Stimulated activated CD8-positive, alpha-beta memory T cell treated with anti-CD3 and anti-CD28 coated beads, Interleukin-4, amount 100 ng/mL, for 48 hours (primary cell): ENCODE measurements around the gene KIFC1.

Experiments
- DNase-seq: peaks from one replicate; pipeline ENCODE4 v3.0.0-alpha.2; 2020

The KIFC1 gene

DNA sequence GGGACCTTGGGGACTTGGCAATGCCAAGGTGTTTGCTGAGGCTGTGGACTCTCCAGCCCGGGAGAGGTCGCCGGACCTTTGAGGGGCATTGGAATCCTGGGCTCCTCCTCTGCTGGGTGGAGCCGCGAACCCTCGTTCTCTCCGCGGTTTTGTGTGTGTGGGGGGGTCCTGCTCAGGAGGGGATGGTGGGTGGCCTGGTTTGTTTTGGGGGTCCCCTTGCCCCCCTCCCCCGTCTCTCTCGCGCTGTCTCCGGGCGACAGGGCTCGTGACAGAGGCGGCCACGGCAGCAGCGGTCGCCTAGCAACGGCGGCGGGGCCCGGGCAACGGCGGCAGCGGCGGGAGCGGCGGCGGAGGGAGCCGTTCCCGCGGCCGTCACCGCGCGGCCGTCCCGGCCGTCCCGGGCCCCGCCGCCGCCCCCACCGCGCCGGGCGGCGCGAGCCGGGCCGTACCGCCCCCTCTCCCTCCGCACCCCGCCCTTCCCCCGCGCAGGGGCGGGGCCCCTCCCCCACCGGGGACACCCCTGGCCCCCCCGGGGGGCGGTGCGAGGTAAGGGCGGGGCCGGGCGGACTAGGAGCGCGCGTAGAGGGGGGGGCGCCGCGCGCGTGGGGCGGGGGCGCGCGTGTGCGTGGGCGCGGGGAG is 36.1 kb downstream of the KIFC1 start:
- peak; percentile 70 for DNase-seq

DNA sequence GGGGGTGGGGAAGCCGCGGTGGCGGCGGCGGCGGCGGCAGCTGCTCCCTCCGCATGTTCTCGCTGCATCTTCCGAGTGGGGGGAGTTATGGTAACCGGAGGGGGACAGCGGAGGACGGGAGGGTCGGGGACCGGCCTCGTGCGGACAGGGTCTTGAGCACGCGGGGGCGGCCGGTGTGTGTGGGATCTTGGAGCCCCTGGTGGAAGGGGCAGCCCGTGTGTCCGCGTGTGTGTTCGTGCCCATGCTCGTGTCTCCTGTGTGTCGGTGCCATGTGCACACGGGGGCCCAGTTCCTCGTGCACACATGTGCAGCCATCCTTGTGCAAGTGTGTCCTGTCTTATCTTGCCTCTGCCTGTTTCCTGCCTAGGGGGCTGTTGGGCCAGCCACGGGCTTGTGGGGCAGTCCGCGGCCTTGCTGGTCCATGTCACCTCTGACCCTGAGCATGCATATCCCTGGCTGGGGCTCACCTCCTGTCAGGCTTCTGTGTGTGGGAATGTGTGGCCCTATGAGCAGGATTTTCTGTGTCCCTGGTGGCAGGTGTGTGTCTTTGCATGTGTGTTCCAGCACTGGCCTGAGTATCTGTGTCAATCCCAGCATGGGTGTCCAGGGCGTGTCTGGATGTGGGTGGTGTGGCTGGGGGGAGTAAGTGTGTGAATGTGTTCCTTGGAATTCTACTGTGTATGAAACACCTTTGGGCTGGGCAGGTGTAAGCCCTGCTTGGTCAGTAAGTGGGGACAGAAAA is 36.8 kb downstream of the KIFC1 start:
- peak; percentile 55 for DNase-seq

DNA sequence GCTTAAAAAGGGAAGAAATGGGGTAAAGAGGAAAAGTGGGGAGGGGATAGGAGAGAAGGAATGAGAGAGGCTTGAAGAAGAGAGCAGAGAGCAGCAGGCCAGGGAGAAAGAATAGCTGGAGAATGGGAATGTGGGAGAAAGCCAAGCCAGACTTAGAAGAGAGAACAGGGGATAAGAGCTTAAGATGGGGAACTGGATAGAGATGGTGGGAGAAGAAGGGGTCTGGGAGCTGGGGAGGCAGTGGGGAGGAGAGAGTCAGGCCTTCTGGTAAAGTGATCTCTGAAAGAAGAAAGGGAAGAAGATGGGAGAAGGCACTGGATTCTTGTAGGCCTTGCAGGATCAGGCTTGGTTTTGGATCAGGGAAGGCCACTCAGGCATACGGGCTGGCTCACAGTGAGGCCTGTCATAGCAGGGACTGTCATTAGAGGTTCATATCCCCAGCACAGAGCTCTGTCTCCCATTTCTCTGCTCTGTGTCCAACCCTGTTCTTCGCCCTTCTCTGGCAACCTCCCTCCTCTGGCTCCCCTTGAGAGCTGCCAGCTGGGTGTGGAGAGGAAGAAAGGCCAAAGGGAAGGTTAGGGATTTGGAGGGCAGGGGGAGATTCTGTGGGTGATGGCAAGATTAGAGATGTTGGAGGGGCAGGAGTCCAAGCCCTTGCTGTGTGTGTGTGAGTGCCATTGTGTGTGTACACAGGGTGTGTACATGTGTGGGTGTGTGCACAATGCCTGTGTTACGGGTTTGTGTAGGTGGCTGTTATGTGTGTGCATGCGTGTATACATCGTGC is 37.5 kb downstream of the KIFC1 start:
- DNase-seq: no peak

DNA sequence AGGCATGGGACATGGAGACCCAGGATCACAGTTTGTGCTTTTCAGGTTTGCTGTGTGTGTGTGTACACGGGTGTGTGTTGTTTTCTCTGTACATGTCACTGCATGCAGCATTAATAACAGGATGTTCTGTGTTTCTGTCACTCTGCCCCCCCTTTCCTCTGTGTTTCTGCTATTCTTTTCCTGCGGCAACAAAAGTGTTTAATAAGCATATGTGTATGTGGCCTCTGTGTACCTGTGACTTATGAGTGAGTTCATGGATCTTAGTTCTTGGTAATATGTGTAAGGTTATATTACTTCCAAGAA is 38.1 kb downstream of the KIFC1 start:
- DNase-seq: no peak

DNA sequence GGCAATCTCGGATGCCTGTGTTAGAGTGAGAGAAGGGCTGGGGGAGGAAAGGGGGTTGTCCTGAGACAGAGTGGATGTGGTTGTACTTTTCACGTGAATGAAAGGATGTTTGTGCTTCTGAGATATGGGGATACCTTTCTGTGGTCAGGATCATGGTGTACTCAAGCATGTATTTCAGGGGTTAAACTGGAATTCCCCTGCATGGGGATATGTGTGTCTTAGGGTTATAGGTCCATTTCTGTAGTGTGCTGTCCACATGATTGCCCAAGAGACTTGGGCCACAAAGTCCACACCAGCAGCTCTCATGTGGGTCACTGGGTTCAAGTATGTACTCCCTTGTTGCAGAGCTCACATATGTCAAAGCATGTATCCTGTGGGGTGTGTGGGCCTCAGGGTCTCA is 38.7 kb downstream of the KIFC1 start:
- DNase-seq: no peak

DNA sequence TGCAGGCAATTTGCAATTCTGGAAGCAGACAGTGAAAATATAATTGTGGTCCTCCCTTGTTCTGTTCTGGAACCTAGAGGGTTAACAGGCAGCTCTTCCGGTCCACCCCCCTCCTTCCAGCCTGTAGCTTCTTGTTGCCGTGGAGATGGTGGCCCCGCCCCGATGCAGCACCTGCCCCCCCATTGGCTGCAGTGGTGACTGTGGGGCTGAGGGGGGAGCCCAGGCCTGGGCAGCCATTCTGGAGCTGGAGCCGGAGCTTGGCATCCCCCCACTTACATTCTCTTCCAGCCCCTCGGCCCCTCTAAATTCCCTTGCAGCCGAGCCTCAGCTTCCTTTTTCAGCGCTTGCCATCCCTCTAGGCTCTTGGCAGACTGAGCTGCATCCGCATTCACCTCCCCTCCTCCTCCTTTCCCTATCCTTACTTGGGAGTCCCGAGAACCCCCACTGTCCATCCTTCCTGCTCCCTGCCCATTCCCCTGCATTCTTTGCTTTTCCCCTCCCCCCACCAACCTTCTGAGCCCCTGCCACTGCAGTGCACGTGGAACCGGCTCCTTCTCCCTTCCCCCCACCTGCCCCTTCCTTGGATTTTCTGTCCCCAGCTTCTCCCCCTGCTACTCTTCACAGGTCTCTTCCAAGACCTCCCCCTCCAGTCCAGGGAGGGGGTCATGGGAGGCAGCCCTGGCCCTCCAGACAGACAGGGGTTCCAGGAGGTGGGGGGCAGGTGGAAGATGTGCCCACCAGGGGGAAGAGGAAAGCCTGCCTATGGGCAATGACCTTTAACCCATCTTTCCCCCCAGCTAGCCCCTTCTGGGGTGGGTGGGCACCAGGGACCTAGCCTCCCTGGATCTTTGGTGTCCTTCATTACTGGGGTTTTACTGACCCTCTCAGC is 39.6 kb downstream of the KIFC1 start:
- peak; percentile 89 for DNase-seq

DNA sequence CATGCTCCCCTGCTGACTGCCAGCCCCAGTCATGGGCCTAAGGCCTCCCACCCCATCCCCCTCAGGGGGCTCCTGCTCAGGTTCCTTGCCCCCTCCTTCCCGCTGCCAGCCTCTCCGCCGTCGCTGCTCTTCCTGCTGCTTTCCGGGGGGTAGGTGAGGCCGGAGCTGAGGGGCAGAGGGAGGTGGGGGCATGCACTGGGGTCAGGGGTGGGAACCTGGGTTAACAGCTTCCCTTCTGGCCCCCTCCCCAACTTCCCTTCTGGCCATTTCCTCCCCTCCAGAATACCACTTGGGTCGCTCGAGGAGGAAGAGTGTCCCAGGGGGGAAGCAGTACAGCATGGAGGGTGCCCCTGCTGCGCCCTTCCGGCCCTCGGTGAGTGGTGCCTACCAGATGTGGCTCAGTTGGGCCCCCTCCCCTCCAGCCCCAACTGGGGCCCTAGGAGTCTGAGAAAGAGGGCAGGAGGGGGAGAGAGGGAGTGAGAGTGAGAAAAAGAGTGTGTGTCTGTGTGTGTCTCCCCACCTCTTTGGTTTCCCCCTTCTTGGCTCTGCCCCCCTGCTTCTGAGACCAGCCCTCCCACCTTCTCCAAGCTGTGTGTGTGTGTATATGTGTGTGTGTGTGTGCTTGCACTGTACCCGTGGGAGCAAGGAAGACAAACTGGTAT is 40.4 kb downstream of the KIFC1 start:
- no peak for DNase-seq

DNA sequence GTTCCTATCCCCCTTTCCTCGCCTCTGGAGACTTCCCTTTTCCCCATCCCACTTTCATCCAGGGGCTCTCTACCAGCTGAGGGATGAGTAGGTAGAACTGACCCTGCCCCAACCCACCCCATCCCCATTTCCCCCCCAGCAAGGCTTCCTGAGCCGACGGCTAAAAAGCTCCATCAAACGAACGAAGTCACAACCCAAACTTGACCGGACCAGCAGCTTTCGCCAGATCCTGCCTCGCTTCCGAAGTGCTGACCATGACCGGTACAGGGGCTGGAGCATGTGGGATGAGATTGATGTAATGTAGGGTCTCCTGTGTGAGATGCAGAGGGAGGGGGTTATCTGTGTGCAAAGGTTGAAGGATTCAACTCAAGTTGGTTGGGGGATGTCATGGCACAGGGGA is 40.9 kb downstream of the KIFC1 start:
- DNase-seq: no peak

DNA sequence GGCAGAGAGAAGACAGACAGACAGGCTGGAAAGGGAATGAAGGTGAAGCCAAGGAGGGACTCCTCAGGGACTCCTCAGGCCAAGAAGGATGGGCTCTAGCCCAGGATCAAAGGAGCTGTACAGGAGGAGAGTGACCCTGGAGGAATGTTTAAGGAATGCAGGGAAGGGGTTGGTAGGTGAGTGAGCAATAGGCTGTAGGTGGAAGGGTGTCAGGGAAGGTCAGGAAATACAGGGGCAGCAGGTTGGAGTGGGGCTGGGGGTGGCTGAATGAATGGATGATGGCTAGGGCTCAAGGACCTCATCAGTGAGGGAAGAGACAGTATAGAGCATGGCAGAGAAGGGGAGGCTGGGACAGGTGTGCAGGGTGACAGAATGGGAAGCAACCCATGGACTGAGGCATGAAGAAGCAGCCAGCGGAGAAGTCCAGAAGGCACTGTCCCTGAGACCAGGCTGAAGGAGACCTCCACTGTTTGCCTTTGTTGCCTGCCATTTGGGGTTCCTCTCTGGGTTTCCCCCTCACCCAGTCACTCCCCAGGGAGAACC is 41.4 kb downstream of the KIFC1 start:
- no peak for DNase-seq

DNA sequence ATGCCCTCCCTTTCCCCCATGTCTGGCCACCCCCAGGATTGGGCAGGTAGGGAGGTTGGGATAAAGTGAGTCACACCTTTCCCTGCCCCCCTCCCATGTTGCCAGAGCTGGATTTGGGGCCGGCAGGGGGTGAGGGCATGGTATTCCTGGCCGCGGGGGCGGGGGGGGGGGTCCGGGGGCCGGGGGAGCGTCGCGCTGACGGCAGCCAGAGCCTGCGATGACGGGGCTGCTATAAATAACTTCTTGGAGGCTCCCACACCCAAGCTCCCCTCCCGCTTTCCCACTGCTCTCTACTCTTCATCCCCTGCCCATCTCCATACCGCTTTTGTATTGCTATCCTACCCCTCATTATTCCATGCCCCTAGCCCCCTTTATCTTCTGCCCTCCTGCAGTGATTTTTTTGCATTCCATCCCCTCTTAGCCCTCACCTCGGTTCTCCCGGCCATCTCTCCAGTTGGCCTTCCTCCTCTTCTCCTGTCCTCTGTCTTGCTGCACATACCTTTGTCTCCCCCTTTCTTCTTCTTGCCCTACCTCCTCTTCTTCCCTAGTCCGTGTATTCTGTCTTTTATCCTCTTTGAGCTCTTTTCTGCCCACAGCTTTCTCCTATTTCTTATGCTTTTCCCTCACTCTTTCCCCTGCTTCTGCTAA is 42.0 kb downstream of the KIFC1 start:
- no peak for DNase-seq

DNA sequence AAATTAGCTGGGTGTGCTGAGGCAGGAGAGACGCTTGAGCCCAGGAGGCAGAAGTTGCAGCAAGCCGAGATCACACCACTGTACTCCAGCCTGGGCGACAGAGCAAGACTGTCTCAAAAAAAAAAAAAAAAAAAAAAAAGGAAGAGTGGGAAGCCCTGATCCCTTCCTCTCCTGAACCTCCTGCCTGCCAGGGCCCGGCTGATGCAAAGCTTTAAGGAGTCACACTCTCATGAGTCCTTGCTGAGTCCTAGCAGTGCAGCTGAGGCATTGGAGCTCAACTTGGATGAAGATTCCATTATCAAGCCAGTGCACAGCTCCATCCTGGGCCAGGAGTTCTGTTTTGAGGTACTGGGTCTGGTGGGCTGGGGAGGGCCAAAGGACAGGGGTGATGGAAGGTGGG is 43.3 kb downstream of the KIFC1 start:
- DNase-seq: no peak

DNA sequence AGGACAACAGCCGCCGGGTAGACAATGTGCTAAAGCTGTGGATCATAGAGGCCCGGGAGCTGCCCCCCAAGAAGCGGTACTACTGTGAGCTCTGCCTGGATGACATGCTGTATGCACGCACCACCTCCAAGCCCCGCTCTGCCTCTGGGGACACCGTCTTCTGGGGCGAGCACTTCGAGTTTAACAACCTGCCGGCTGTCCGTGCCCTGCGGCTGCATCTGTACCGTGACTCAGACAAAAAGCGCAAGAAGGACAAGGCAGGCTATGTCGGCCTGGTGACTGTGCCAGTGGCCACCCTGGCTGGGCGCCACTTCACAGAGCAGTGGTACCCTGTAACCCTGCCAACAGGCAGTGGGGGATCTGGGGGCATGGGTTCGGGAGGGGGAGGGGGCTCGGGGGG is 46.0 kb downstream of the KIFC1 start:
- DNase-seq: no peak

DNA sequence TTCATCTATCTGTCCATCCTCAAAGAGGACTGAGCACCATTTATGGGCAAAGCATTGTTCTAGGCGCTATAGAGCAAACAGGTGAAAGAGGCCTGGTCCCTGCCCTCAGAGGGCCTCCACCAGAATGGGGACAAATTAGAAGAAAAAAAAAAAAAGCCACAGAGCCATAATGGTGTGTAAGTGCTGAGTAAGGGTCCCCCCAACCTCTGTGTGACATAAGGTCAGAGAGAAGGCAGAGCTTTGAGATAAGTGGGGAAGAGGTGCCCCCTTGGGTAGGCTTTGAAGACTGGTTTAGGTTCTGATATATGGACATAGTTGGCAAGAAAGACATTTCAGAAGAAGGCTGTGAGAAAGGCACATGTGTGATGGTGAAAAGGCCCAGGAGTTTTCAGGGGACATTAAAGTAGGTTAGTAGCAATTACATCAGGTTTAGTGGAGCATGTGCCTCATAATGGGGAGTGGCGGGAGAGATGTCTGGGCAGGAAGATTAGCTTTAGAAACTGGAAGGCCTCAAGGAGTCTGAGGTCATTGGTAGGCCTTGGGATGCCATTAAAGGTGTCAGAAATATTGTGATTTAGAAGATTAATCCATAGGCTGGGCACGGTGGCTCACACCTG is 47.5 kb downstream of the KIFC1 start:
- no peak for DNase-seq

DNA sequence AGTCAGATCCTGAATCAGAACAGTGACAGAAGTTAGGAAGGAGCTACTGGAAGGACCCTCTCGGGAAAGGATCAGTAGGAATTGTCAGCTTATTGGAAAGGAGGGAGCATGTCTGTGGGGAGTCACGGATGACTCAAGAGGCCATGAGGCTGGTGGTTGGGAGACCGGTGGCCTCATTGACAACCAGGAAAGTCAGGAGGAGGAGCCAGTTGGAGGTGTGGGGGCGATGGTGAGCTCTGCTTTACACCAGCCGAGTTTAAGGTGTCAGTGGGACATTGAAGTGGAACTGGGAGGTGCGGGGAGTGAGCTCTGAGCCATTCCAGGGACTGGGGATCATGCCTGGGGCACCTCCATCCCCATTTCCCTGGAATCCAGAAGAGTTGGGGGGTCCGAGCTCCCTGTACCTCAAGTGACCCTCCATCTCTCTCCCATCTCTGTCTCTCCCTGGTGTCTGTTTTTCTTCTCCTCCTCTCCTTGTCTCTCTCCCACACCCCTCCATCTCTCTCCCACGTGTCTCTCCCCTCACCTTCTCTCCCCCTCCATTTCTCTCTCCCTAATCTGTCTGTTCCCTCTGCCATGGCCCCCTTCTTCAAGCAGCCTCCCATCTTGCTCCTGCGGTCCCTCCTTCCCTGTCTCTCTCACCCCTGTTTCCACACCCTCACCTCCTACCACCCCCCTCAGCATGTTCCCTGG is 48.5 kb downstream of the KIFC1 start:
- no peak for DNase-seq

DNA sequence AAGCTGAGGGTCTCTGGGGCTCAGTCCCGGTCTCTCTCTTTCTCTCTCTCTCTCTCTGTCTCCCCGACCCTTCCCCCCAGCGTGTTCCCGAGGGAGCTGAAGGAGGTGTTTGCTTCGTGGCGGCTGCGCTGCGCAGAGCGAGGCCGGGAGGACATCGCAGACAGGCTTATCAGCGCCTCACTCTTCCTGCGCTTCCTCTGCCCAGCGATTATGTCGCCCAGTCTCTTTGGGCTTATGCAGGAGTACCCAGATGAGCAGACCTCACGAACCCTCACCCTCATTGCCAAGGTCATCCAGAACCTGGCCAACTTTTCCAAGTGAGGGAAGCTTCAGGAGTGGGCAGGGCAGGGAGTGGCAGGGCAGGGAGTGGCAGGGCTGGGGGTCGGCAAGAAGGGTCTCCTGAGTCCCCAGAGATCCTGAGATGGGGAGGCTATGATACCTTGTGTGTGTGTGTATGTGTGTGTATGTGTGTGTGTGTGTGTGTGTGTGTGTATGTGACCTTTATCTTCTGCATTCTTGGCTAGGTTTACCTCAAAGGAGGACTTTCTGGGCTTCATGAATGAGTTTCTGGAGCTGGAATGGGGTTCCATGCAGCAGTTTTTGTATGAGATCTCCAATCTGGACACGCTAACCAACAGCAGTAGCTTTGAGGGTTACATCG is 49.2 kb downstream of the KIFC1 start:
- no peak for DNase-seq

DNA sequence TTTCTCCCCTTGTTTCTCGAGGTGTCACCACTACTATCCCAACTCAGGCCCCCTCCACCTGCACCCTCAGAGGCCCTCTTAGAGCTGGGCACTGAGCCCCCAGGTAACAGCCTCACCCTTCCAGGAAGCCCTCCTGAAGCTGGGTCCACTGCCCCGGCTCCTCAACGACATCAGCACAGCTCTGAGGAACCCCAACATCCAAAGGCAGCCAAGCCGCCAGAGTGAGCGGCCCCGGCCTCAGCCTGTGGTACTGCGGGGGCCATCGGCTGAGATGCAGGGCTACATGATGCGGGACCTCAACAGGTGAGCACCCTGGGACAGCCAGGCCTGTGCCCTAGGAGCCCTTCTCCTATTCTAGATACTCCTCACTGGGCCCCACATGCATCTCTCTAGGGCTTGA is 49.8 kb downstream of the KIFC1 start:
- no peak for DNase-seq

DNA sequence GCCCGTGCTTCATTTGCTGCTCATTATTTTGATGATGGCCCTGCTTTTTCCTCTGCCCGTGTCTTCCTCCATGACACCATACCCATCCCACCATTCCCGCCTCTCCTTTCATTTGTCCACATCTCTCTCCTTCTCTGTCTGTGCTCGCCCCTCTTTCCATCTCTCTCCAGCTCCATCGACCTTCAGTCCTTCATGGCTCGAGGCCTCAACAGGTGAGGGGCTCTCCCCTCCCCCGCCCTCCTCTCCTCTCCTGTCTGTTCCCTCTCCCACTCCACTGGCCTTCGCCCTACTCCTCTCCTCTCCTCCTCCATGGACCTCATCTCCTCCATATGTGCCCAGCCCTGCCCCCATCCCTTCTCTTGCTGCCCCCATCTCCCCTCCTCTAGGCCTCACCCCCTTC is 50.7 kb downstream of the KIFC1 start:
- DNase-seq: no peak

DNA sequence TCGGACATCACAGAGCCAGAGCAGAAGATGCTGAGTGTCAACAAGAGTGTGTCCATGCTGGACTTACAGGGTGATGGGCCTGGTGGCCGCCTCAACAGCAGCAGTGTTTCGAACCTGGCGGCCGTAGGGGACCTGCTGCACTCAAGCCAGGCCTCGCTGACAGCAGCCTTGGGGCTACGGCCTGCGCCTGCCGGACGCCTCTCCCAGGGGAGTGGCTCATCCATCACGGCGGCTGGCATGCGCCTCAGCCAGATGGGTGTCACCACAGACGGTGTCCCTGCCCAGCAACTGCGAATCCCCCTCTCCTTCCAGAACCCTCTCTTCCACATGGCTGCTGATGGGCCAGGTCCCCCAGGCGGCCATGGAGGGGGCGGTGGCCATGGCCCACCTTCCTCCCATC is 51.4 kb downstream of the KIFC1 start:
- DNase-seq: no peak

DNA sequence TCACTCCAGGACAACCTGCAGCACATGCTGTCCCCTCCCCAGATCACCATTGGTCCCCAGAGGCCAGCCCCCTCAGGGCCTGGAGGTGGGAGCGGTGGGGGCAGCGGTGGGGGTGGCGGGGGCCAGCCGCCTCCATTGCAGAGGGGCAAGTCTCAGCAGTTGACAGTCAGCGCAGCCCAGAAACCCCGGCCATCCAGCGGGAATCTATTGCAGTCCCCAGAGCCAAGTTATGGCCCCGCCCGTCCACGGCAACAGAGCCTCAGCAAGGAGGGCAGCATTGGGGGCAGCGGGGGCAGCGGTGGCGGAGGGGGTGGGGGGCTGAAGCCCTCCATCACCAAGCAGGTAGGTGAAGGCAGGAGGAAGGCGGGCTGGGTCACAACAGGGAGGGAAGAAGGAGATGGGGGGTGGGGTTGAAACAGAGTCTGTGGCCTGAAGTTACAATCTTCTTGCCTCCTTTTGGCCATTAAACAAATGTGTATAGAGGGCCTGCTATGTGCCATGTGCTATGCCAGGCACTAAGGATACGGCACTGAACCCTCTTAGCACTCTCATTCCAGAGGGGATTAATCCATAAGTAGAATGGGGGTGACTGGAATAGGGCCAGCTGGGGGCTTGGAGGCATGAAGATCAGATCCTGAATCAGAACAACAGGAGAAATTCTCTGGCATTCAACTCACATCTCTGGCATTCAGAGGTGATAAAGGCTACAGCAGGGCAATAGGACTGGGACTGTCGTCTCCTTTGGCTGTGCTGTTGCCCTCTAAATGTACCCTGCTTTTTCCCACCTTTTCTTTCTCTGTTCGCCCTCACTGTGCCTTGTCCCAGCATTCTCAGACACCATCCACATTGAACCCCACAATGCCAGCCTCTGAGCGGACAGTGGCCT is 52.2 kb downstream of the KIFC1 start:
- no peak for DNase-seq
